ENCODE data around the gene IGFL4.
A peak's percentile ranks its signal among the peaks of the same experiment; 100 is the strongest.

IGFL4 gene

DNA sequence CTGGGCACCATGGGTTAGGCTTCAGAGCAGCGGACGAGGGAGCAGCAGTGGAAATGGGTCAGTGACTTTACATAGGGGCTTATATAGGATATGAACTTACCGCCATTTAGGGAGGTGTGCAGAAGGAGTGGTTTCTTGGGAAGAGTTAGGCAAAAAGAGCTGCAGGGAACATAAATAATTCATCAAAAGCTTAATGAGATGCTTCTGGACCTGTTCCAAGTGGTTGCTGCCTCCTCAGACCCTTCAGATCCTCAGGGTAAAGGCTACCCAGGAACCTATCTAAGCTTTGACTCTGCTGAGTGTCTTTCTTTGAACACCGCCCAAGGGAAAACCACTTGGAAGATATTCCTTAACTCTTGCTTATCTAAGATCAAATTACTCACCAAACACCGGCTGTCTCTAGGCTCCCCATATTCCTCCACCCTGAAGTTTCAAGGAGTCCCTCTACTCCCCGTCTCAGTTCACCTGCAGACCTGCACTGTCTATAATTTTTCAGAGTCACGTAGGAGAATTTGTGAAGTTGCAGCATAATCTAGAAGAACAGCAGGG is at the start of gene IGFL4:
IGFL4 (minus strand) TSS at position 51 of the 549 bp plus-strand sequence; CDS start at position 11, 40 bp downstream.
- peak; percentile 40 for DNase-seq

DNA sequence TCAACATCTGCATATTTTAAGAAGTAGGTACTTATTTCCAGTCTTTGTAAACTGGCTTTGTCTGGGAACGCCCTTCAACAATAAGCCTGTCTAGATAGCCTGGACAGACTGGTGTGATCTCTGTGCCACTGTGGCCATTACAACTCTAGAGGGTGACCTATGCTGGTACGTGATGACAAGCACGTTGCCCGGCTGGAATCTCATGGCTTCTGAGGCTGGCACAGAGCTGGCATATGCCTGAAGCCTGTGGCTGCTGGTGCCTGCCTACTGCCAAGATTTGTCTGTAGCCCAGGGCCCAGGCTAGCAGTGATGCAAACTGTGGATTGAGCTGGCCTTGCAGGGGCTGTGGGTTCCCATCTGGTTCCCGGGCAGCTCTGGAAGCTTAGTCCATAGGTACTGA is 49.6 kb upstream of the IGFL4 start:
- no peak for DNase-seq

DNA sequence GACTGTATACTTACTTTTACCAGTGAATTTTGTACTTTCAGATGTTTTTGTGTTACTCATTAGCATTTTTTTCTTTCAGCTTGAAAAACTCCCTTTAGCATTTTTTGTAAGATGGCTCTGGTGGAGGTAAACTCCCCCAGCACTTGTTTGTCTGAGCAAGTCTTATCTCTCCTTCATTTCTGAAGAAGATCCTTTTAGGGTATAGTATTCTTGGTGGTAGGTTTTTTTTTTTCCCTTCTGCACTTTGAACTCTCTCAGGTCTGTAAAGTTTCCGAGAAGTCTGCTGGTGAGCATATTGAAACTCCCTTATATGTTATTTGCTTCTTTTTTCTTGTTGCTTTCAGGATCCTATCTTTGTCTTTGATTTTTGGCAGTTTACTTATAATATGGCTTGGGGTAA is 48.6 kb upstream of the IGFL4 start:
- no peak for DNase-seq

DNA sequence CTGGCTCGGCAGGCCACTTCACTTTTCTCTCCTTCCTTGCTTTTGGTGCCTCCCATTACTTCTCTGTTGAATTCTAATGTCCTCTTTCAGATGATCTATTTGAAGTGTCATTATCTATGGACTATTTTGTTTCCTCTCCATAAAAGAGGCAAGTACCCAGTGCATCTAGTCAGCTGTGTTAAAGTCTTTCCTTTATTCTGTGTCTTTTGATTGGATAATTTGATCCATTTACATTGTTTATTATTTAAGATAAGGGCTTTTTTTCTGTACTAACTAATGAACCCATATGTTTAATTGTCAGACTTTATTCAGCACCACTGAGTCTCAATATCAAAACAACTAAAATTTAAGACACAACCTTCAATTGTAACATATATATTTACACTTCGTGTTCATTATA is 47.3 kb upstream of the IGFL4 start:
- DNase-seq, result no peak

DNA sequence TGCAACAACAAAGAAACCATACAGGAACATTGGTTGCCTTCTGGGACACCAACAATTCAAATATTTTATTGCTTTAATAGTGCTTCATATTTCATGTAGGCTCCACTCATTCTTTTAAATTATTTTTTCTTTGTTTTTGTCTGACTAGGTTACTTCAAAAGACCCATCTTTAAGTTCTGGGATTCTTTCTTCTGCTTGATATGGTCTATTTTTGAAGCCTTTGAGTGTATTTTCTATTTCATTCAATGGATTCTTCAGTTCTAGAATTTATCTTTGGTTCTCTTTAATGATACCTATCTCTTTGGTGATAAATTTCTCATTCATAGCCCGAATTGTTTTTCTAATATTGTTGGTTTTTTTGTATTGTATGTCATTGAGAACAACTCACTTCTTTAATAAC is 45.1 kb upstream of the IGFL4 start:
- no peak for DNase-seq

DNA sequence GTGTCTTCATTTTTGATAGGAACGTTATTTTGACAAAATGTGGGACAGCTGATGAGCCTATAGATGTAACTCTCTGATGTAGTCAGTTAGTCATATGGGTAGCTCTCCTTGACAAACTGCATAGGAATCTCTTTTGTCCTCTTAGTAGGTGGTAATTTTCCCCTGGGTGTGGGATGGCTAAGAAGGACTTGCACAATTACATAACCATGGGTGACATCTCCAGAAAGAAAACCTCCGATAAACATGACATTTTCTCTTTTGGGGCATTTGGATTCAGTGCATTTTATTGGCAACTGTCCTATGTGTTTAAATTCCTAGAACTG is 41.9 kb upstream of the IGFL4 start:
- no peak for DNase-seq

DNA sequence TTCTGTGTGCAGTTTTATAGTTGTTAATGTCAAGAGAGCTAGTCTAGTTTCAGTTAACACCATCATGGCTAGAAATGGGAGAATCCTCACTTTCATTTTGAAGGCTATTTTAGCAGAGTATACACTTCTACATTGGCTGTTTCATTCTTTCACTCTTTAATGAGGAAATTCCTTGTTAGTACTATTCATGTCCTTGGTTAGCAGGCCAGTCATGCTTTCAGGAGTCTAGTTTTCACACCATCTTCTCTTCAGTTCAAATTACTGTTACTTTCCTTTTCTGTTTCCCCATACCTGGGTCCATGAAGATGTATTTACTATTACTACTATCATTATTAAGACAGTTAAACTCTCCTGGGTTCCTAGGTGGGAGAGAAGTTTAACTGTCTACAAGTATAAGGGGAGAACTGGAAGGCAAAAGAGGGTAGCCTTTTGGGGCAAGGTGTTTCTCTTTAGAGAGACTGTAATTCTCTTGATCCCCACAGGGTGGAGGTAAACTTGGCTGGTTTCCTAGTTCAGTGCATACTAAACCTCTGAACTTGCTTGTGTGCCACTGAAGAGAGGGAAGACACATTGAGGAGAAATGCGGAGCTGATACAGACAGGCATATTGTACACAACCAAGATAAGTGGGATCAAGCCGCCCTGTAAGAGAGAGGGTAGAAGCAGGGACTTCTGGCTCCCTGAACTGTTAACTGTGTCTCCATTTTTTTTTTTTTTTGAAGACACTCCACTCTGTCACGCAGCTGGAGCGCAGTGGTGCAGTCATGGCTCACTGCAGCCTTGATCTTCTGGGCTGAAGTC is 41.3 kb upstream of the IGFL4 start:
- peak; percentile 72 for DNase-seq

DNA sequence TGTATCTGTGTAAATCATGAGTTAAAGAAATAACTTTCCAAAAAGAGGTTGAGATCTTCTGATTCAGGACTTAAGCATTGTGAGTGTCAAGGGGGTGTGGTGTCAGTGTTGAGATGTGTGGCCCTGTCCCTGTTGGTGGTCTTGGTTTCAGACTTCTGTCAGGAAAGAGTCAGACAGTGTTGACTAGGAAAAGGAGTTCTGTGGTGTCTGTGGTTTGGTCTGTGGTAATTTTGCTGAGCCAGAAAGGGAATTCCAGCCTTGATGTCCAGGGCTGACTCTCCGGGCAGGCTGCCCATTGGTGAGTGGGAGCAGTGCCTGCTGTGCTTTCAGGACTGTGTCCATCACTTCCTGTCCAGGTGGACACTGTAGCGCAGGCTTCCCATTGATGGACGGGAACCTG is 39.8 kb upstream of the IGFL4 start:
- peak; percentile 9 for DNase-seq

DNA sequence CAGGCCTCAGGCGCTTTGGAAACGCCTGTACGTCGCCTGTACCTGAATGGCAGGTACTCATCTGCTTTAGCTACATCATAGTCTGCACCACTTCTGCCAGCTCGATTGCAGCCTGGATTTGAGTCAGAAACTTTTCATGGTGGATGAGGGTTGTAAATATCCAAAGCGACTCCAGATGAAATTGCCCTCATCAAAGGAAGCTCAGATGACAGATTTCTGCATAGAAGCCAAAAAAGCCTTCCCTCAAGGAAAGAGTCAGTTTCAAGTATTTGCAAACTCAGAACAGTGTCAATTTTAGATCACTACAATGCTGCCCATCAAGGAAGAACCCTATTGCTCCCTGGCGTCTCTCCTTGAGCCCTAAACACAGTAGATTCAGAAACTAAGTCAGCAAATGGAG is 38.8 kb upstream of the IGFL4 start:
- no peak for DNase-seq

DNA sequence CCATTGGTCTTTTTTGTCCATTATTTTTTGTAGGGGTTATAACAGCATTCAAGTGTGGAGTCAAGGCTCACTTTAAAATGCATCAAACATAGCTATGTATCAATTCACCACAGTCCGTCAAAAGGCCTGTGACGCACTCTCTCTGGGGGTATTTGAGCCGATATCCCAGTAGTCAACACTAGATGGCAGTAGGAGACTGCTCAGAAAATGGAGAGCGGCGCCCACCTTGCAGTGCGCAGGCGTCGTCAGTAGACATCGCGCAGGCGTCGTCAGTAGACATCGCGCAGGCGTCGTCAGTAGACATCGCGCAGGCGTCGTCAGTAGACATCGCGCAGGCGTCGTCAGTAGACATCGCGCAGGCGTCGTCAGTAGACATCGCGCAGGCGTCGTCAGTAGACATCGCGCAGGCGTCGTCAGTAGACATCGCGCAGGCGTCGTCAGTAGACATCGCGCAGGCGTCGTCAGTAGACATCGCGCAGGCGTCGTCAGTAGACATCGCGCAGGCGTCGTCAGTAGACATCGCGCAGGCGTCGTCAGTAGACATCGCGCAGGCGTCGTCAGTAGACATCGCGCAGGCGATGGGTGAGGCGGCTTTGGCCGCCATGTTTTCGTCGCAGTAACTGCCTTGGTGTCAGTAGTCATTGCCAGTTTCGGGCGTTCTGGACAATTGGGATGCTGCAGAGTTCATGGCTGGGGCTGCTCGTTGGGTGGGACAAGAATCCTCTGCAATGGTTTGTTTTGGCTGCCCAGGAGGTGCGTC is 38.0 kb upstream of the IGFL4 start:
- DNase-seq, result peak; percentile 32

DNA sequence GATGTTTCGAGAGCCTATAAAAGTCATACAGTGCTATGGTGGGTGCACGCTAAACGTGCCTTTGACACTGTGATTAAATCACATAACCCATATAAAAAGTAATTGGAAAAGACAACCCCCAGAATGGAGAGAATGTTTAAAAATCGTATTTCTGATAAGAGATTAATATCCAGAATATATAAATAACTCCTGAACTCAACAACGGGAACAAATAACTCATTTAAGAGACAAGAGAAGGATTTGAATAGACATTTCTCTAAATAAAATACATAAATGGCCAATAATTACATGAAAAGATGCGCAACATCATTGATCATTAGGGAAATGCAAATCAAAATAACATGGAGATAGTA is 37.0 kb upstream of the IGFL4 start:
- no peak for DNase-seq

DNA sequence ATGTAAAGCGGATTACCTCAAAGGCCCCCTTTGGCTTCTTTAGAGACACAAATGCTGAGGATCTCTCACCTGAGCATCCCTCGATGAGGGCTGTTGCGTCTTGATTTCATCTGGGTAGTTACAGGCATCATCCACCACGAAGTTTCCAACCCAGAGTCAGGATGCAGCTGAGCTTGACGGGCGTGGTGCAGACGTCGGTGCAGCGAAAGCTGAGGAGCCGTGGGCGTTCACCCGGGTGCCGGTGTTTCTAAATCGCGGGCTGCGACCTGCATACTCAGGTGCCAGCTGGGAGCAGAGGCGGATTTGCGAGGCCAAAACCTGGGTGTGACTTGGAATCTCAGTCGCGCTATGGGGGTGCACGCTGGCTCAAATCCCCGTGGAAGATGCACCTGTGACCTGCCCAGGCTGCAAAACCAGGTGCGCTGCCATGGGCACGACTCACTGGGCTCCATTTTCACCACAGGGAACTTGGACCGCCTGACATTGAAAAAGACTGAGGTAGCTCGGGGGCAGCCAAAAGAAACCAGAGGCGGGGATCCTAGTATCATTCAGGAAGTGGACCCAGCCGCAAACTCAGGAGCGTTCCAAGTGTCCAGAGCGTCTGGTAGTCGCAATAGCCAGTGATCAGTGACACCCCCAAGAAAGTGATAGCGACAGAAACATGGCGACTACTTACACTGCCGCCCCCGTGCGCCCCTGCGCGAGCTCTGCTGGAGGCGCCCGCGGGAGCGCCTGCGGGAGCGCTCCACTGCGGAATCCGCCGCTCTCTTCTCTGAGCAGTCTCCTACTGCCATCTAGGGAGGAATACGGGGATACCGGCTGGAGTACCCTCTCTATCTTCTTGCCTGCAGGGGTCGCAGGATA is 36.4 kb upstream of the IGFL4 start:
- peak; percentile 82 for DNase-seq

DNA sequence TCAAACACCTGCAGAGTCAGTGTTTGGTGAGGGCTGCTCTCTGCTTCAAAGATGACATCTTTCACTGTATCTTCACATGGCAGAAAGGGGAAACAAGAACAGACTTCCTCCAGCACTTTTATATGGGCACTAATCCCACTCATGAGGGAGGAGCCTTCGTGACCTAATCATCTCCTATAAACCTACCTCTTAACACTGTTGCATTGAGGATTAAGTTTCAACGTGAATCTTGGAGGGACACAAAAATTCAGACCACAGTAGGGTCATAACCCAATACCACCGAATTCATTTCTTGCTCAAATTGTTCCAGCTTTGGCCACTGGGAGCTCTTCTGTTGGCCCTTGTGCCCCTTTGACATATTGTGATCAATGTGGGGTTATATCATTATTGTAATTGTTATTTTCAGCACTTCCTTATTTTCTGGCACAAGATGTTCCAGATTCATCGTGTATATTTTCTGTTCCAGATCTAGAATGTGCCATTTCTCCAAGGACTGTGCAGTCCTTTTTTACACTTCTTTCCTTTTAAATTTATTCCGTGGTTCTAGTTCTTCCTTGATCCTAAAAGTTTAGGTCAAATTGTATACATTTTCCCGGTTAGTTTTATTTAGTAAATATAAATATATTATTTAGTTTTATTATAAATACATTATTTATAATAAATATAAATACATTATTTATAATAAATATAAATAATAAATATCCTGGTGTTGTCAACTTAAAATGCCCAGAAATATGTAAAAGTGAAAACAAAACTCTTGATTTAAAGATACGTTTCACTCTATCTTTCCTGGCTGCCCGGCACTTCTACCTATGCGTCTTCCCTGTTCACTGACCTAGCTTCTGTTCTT is 35.5 kb upstream of the IGFL4 start:
- no peak for DNase-seq

DNA sequence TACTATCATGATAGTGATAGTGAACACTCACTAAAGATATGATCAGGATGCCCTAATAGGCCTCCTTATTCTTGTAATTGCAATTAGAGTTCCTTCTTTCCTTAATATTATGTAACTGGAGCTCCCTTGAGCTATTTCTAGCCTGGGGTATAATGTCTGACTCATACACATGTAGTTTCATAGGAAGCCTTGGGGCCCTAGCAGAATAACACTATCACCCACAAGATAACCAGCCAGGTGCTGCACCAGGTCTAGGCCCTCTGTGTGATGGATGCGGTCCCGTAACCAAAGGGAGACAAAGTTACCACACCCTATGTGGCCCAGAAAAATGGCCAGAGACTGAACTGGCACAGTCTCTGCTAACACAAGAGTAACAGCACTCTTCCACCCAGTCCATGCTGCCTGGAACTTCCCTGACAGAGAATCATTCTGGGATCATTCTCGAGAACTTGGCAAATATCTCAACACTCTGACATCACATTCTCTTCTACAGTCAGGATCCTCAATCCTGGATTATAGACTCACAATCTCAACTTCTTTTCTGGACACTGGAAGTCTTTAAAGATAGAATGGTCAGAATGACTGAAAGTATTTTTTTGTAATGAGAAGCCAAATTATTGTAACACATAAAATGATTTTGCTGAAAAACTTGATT is 32.6 kb upstream of the IGFL4 start:
- DNase-seq, result no peak

DNA sequence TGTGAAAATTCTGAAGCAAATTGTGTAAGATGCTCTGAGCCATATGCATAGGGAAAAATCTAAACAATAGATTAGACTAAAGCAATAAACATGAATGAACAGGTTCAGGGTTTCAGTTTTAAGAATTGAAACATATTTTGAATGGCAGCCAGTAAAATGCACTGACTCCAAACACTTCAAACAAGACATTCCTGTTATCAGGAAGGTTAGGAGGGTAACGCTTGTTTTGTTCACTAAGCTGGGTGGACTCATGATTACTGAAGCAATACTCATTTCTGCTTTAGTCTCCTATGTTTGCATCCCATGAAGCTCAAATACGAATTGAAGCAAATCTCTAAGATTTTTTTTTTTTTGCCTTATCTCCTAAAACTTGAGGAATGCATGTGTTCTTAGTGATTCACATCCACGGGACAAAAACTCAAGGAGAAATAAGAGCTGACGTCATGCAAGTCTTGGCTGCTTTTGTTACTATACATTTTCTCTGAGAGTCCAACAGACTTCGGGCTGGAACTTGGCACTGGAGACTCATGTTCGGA is 29.1 kb upstream of the IGFL4 start:
- DNase-seq, result no peak

DNA sequence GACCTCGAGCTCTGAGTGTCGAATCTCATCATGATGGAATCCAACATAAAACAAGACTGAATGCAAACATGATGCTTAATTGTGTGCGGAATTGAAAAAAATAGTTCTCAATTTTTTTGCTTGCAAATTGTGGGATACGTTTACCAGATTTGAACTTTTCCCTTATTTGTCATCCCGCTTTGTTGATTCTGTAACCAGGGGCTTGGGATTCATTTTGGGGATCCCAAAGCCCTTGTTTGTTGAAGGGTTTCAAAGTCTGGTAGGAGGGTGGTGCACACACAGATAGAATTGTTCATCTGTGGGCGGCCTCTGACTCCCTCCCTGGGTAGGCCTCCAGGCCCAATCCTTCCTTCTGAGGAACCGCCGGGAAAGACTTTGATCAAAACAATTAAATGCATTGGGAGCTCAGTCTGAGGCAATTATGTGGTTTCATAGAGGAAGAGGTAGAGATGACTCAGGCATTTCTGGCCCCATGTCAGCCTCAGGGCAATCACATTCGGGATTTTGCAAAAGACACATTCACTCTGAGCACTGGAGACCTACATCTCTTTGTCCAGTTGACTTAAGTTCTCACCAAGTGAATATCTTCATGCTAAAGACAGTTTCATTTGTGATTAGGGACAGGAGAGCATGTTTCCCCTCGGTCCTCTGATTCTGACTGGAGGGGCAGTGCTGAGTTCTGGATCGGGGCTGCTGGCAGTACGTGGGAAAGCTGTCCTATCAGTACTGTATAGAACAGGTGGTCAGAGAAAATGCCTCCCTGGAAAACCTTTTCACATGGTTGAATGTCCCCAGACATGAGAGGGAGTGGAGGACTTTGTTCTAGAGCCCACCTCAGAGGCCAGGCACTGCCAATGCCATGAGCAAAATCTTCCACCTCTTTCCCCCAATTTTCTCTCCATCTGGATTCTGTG is 27.8 kb upstream of the IGFL4 start:
- DNase-seq, result no peak

DNA sequence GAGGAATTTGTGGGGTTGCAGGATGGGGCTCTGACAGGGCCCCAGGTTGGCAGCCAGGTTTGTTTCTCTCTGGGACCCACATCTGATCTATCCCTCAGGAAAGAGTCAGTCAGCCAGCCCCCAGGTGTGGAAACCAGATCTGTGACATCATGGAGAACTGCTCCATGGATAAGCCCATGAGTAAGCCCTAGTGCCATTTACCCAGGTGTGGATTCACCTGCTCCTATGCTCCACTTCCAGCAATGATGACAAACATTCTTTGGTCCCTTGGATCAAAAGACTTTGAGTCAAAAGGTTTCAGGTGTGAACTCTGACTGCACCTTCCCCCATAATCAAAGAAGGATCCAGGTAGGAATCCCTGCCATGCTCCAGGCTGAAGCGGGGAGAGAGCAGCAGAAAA is 26.9 kb upstream of the IGFL4 start:
- no peak for DNase-seq

DNA sequence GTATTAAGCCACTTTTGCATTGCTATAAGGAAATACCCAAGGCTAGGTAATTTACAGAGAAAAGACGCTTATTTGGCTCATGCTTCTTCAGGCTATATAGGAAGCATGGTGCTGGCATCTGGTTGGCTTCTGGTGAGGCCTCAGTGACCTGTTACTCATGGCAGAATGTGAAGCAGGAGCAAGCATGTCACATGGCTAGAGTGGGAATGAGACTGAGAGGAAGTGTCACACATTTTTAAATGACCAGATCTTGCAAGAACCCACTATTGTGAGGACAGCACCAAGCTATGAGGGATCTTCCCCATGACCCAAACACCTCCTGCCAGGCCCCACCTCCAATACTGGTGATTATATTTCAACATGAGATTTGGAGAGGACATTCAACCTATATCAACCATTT is 25.7 kb upstream of the IGFL4 start:
- no peak for DNase-seq

DNA sequence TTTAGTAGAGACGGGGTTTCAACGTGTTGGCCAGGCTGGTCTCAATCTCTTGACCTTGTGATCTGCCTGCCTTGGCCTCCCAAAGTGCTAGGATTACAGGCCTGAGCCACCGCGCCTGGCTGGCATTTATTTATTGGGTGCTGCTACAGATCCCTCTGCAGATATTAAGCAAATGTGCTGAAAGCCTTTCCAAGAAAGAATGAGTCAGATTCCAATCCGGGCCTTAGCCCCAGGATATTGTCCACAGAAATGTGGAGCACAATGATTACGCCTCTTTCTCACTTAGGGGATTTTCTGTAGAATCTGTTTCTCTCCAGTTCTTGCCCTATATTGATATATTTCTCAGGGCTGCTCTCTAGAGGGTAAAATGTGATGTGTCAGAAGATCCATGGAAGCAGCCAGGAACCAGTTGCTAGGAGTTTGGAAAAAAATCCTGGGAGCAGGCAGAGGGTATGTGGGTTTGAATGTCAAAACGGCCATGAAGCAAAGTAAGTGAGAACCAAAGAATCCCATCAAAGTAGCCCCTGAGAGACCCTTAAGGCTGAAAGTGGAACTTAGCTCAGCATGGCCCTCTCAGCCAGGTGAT is 24.8 kb upstream of the IGFL4 start:
- DNase-seq, result no peak

DNA sequence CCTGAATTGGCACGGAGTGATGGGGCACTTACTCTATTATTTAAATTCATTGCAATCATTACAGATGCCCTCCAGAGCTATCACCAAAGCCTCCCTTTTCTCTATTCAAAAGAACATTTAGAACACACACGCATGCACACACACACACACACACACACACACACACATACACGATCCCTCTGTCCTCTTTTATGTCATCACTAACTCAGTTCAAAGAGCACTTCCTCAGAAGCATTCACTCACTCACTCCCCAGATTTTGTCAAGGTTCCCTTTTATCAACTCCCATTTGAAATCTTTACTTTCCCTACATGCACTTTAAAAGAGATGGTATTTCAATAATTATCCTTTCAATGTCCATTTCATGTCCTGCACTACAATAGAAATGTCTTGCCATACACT is 22.4 kb upstream of the IGFL4 start:
- no peak for DNase-seq

All from DMS53 (cell line).